HepG2 (cell line): ENCODE data around the gene ZNF605. TPM values are rescaled to one million over a fixed set of nuclear protein-coding genes. Genes with fewer than 3 reads are reported as not detected.
"Not testable (repeated sequence)": the region's sequence is repeated elsewhere in the genome, so short reads cannot be mapped to it uniquely, and the experiment has no call there.

Experiments used
- ATAC-seq: fragments of 200-7000 bp; cut with Tn5 transposase; 3 replicates; pipeline ENCODE4 v1.9.1; 2020; ENCODE audit warnings: mild to moderate bottlenecking, moderate library complexity
- BruUV-seq: library from RNA; stranded (reverse); fragments of 400-500 nt; replicated peaks from 2 replicates; lab custom pipeline; 2021; lab: Mats Ljungman, UMichigan
- CTCF ChIA-PET: fragments of 300-600 bp; formaldehyde crosslinking; extraction: SDS; loops from one replicate; lab custom pipeline; 2021; ENCODE audit warnings: low total read pairs, inconsistent platforms, low intra/inter-chr PET ratio; lab: Yijun Ruan, JAX
- POLR2A ChIA-PET: fragments of 350-600 bp; sonication (Branson Sonifier 250); formaldehyde crosslinking; loops from one replicate; lab custom pipeline; 2020; ENCODE audit warnings: antibody characterized with exemption, inconsistent platforms; lab: Yijun Ruan, JAX
- DNase-seq: peaks from one replicate; pipeline ENCODE4 v3.0.0-alpha.2; 2015; ENCODE audit warnings: low spot score
- FAIRE-seq: peaks from 3 replicates; lab custom pipeline; 2011; peaks lifted over from hg19 to GRCh38; lab: Jason Lieb, UNC
- H2AFZ ChIP-seq: one replicate; pipeline ENCODE4 v1.6.1; 2011; ENCODE audit warnings: low read length, inconsistent platforms
- H3K27ac ChIP-seq: fragments of 300-600 bp; 3 replicates; pipeline ENCODE4 v1.8.0; 2011; ENCODE audit warnings: mixed run types, mild to moderate bottlenecking, mixed read lengths, low read length, inconsistent platforms; ENCODE audit not compliant: insufficient read depth; ENCODE audit errors: extremely low read length
- H3K27me3 ChIP-seq, 2 experiments: fragments of 200-600 bp in 1 of 2; 2 replicates in 1 of 2; 3 replicates in 1 of 2; pipeline versions ENCODE4 v1.6.0 to v1.8.0; 2011; ENCODE audit warnings: low read length in 2 of 2, mild to moderate bottlenecking in 2 of 2, moderate library complexity in 2 of 2, inconsistent platforms in 1 of 2; ENCODE audit not compliant: insufficient read depth in 2 of 2, control insufficient read depth in 1 of 2
- H3K36me3 ChIP-seq, 2 experiments: fragments of 200-600 bp in 1 of 2; replicated peaks in 1 of 2; 2 replicates in 1 of 2; 3 replicates in 1 of 2; pipeline versions ENCODE4 v1.5.1 to v1.8.0; 2011; ENCODE audit warnings: low read length in 2 of 2, inconsistent platforms in 1 of 2; ENCODE audit not compliant: insufficient read depth in 2 of 2, control insufficient read depth in 1 of 2
- H3K4me1 ChIP-seq: 2 replicates; pipeline ENCODE4 v1.5.1; 2012; ENCODE audit warnings: low read length, inconsistent platforms; ENCODE audit not compliant: insufficient read depth
- H3K4me2 ChIP-seq: 2 replicates; pipeline ENCODE4 v1.6.0; 2011; ENCODE audit warnings: low read depth, low read length, inconsistent platforms
- H3K4me3 ChIP-seq, 3 experiments: fragments of 200-600 bp in 1 of 3; sonication (generic), shearing (Covaris generic) in 1 of 3; replicated peaks in 1 of 3; 2 replicates each; pipeline ENCODE4 v1.5.1; 2011 to 2016; ENCODE audit warnings: low read length in 3 of 3, inconsistent platforms in 2 of 3, low read depth in 2 of 3, mild to moderate bottlenecking in 2 of 3, control low read depth in 1 of 3, mixed read lengths in 1 of 3; ENCODE audit not compliant: insufficient read depth in 1 of 3
- H3K79me2 ChIP-seq: one replicate; pipeline ENCODE4 v1.6.1; 2011; ENCODE audit warnings: low read length, inconsistent platforms; ENCODE audit not compliant: insufficient read depth
- H3K9ac ChIP-seq: 2 replicates; pipeline ENCODE4 v1.6.0; 2011; ENCODE audit warnings: mild to moderate bottlenecking, low read depth, low read length, inconsistent platforms; ENCODE audit not compliant: insufficient read depth
- H3K9me3 ChIP-seq: 2 replicates; pipeline ENCODE4 v1.5.1; 2012; ENCODE audit warnings: mild to moderate bottlenecking, low read length
- H4K20me1 ChIP-seq: 2 replicates; pipeline ENCODE4 v1.6.0; 2011; ENCODE audit warnings: inconsistent platforms, mild to moderate bottlenecking, low read length, moderate library complexity; ENCODE audit not compliant: insufficient read depth
- STAG1 ChIP-seq: sonication (generic); formaldehyde crosslinking; IDR thresholded peaks from 2 replicates; pipeline ENCODE4 v1.4.0; 2020; ENCODE audit warnings: missing genetic modification reagents
- WGBS: methylation state at CpG from one replicate; pipeline ENCODE4 v1.1.6; 2017; ENCODE audit warnings: low lambda C conversion rate; 5-methylcytosine and 5-hydroxymethylcytosine counted together
- in situ Hi-C: cut with HindIII; loops from 2 replicates; pipeline ENCODE4 v1.10.0; 2017; ENCODE audit warnings: low pct_unique_long_range_greater_than_20kb; ENCODE audit not compliant: extremely low pct_ligation_motif_present
- intact Hi-C: fragments of 100-400 bp; cut with micrococcal nuclease; formaldehyde crosslinking; loops from one replicate; pipeline ENCODE4 v1.10.0; 2022; ENCODE audit not compliant: unreplicated experiment
- polyA plus RNA-seq, 8 experiments: library from polyadenylated mRNA; depleted of rRNA in 3 of 8; stranded (reverse) in 7 of 8; unstranded in 1 of 8; fragments of >200 nt; fragmentation: Illumina TruSeq in 4 of 8; extraction: Trizol in 4 of 8; gene quantifications; 2 replicates each; pipeline versions ENCODE4 v1.2.1 to v1.2.3, GENCODE V29; 2011 to 2016; ENCODE audit warnings: low read depth in 4 of 8, missing spikeins in 1 of 8, mixed read lengths in 1 of 8; ENCODE audit not compliant: insufficient read depth in 1 of 8
- total RNA-seq, 5 experiments: library from RNA; depleted of rRNA; stranded (reverse); fragments of >200 nt; fragmentation: Illumina TruSeq; extraction: Trizol; gene quantifications; 2 replicates each; pipeline ENCODE4 v1.2.3, GENCODE V29; 2016; ENCODE audit warnings: low read depth in 1 of 5
- TF ChIP-seq, protein P1 (sequence below): sonication (generic); formaldehyde crosslinking; IDR thresholded peaks from 2 replicates; pipeline ENCODE4 v1.4.0; 2020; ENCODE audit warnings: missing genetic modification reagents
- TF ChIP-seq, protein P2 (sequence below): sonication (generic); formaldehyde crosslinking; IDR thresholded peaks from 2 replicates; pipeline ENCODE4 v1.5.0; 2020; ENCODE audit warnings: mild to moderate bottlenecking, missing genetic modification reagents, moderate library complexity

The ZNF605 gene
- total and polyA plus RNA-seq, 2 of the 13 experiments (the other 11 are each of a cell fraction or from before 2014, with no cell fraction given) = 6.7 to 6.8 TPM

DNA sequence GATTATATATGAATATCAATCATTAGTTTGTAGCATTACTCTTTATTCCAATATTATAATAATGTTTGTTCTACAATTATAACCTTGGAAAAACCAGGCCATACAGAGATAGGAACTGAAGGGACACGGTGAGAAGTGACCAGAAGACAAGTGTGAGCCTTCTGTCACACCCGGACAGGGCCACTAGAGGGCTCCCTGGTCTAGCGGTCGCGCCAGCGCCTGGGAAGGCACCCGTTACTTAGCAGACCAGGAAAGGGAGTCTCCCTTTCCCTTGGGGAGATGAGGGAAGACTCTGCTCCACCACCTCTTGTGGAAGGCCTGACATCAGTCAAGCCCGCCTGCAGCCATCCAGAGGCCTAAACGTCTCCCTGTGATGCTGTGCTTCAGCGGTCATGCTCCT lies 7.8 kb upstream of the ZNF605 start:
- WGBS = 31% methylated on average over 2 of the region's 10 CpGs
- TF ChIP-seq STAG1 (CRISPR knock-in tag) = peak; percentile 43
- TF ChIP-seq, protein P1, sequence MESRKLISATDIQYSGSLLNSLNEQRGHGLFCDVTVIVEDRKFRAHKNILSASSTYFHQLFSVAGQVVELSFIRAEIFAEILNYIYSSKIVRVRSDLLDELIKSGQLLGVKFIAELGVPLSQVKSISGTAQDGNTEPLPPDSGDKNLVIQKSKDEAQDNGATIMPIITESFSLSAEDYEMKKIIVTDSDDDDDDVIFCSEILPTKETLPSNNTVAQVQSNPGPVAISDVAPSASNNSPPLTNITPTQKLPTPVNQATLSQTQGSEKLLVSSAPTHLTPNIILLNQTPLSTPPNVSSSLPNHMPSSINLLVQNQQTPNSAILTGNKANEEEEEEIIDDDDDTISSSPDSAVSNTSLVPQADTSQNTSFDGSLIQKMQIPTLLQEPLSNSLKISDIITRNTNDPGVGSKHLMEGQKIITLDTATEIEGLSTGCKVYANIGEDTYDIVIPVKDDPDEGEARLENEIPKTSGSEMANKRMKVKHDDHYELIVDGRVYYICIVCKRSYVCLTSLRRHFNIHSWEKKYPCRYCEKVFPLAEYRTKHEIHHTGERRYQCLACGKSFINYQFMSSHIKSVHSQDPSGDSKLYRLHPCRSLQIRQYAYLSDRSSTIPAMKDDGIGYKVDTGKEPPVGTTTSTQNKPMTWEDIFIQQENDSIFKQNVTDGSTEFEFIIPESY (CRISPR knock-in tag) = peak; percentile 88
- TF ChIP-seq, protein P2, sequence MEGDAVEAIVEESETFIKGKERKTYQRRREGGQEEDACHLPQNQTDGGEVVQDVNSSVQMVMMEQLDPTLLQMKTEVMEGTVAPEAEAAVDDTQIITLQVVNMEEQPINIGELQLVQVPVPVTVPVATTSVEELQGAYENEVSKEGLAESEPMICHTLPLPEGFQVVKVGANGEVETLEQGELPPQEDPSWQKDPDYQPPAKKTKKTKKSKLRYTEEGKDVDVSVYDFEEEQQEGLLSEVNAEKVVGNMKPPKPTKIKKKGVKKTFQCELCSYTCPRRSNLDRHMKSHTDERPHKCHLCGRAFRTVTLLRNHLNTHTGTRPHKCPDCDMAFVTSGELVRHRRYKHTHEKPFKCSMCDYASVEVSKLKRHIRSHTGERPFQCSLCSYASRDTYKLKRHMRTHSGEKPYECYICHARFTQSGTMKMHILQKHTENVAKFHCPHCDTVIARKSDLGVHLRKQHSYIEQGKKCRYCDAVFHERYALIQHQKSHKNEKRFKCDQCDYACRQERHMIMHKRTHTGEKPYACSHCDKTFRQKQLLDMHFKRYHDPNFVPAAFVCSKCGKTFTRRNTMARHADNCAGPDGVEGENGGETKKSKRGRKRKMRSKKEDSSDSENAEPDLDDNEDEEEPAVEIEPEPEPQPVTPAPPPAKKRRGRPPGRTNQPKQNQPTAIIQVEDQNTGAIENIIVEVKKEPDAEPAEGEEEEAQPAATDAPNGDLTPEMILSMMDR = peak; percentile 58
- not testable (repeated sequence) for ATAC-seq

DNA sequence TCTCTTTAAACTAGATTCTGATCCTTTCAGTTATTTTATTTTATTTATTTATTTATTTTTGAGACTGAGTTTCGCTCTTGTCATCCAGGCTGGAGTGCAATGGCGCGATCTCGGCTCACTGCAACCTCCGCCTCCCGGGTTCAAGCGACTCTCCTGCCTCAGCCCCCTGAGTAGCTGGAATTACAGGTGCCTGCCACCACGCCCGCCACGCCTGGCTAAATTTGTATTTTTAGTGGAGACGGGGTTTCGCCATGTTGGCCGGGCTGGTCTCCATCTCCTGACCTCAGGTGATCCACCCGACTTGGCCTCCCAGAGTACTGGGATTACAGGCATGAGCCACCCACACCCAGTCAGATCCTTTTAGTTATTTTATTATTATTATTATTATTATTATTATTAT lies 5.7 kb upstream of the ZNF605 start:
- H3K9ac ChIP-seq, H3K4me1 ChIP-seq, DNase-seq, in situ Hi-C loops, H3K27me3 ChIP-seq, H2AFZ ChIP-seq, H3K36me3 ChIP-seq, H3K79me2 ChIP-seq, BruUV-seq, H3K4me2 ChIP-seq, H4K20me1 ChIP-seq, intact Hi-C loops, POLR2A ChIA-PET, FAIRE-seq, H3K4me3 ChIP-seq, H3K27ac ChIP-seq, CTCF ChIA-PET, ATAC-seq: not testable (repeated sequence)
- 93% methylated on average over 14 of the region's 14 CpGs for WGBS
- peaks cover 45% of the 10 kb centered on the region for H3K9me3 ChIP-seq

More for the DNA sequence above, 7.8 kb upstream of the ZNF605 start:
- DNase-seq, POLR2A ChIA-PET, H3K4me1 ChIP-seq, H3K79me2 ChIP-seq, H4K20me1 ChIP-seq, H3K9ac ChIP-seq, H3K27ac ChIP-seq, FAIRE-seq, in situ Hi-C loops, H3K36me3 ChIP-seq, CTCF ChIA-PET, H2AFZ ChIP-seq, H3K4me2 ChIP-seq, intact Hi-C loops, H3K4me3 ChIP-seq, BruUV-seq, H3K27me3 ChIP-seq: not testable (repeated sequence)
- H3K9me3 ChIP-seq = peaks cover 60% of the 10 kb centered on the region
